ENCODE data around the gene TTC14.
A peak's percentile ranks its signal among the peaks of the same experiment; 100 is the strongest.

The TTC14 gene, protein sequence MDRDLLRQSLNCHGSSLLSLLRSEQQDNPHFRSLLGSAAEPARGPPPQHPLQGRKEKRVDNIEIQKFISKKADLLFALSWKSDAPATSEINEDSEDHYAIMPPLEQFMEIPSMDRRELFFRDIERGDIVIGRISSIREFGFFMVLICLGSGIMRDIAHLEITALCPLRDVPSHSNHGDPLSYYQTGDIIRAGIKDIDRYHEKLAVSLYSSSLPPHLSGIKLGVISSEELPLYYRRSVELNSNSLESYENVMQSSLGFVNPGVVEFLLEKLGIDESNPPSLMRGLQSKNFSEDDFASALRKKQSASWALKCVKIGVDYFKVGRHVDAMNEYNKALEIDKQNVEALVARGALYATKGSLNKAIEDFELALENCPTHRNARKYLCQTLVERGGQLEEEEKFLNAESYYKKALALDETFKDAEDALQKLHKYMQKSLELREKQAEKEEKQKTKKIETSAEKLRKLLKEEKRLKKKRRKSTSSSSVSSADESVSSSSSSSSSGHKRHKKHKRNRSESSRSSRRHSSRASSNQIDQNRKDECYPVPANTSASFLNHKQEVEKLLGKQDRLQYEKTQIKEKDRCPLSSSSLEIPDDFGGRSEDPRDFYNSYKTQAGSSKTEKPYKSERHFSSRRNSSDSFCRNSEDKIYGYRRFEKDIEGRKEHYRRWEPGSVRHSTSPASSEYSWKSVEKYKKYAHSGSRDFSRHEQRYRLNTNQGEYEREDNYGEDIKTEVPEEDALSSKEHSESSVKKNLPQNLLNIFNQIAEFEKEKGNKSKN

DNA sequence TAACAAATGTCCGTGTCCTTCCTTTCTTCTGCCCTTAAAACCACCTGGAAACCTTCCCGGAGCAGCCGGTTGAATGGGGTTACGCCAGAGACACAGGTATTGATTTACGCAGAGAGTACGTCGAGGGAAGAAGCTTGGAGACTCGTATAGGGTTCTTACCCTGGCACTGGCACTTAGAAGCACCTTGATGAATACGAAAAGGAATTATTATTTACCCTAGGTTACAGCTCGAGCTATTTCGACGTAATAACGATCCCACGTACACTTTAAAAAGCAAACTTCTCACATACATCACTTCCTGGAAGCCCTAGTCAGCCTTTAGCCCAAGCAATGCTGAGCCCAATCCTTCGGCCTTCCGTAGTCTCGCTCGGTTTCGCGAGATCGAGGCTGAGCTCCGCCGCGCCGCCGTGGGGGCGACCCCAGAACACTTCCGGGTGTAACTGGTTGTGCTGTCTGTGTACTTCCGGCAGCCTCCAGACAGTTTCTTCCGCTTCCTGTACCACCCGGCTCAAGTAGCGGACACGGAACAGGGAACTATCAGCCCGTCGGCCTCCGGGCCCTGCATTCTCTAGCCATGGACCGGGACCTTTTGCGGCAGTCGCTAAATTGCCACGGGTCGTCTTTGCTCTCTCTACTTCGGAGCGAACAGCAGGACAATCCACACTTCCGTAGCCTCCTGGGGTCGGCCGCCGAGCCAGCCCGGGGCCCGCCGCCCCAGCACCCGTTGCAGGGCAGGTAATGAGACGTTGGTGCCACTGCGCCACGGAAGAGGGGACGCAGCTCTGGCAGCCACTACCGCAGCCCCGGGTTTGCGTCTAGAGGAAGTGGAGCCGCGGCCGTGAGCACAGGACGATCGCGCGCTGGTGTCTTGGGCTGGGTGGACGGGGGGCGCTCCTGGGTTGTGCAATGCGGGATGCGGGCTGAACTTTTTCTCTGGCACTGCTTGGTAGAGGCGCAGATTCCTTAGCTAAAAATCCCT is at the start of gene TTC14:
TSS of gene TTC14 (plus strand) at position 476 of the 979 bp plus-strand sequence. CDS start at position 575, 99 bp downstream.
- TF ChIP-seq, protein P1, sequence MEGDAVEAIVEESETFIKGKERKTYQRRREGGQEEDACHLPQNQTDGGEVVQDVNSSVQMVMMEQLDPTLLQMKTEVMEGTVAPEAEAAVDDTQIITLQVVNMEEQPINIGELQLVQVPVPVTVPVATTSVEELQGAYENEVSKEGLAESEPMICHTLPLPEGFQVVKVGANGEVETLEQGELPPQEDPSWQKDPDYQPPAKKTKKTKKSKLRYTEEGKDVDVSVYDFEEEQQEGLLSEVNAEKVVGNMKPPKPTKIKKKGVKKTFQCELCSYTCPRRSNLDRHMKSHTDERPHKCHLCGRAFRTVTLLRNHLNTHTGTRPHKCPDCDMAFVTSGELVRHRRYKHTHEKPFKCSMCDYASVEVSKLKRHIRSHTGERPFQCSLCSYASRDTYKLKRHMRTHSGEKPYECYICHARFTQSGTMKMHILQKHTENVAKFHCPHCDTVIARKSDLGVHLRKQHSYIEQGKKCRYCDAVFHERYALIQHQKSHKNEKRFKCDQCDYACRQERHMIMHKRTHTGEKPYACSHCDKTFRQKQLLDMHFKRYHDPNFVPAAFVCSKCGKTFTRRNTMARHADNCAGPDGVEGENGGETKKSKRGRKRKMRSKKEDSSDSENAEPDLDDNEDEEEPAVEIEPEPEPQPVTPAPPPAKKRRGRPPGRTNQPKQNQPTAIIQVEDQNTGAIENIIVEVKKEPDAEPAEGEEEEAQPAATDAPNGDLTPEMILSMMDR (IDR thresholded peaks at IDR 0.05; ENCODE audit: extremely low read depth, missing control alignments), result peak; percentile 8
- peak; percentile 92 for DNase-seq (ENCODE audit: low spot score)

DNA sequence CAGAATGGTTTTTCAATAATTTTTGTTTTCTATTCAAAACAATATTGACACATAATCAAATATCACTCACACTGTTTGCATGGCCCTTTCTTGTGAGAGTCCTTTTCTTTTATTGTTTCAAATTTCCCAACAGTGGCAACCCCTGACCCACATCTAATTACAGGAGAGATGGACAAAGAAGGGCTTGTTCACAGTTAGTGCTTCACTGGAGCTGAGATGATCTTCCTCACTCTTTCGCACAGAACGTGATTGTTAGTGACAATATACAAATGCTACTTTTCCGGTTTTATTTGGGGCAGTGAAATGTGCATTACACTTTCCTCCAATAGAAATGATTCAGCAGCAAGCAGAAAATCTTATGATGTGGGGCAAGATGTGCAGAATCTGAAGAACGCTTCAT is 38.6 kb upstream of the TTC14 start:
- DNase-seq (ENCODE audit: low spot score), result no peak
- TF ChIP-seq, protein P1 (IDR thresholded peaks at IDR 0.05; ENCODE audit: extremely low read depth, missing control alignments), result no peak

DNA sequence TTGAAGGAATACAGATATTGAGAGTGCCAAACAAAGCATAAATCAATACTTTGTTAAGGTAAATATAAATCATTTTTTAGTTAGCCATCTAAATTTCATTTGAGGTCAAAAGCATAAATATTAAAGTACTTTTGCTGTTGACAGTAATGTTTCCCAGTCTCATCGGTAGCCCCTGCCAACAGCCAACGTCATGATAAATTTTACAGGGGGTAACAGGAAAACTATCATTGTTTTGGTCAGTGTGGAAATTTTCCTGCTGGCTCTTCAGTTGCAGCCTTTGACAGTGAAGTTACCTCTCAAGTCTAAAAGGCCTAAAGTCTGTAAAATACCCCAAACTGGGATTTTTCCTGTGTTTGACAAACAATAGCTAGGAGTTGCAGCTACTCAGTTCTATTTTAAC is 37.3 kb upstream of the TTC14 start:
- TF ChIP-seq, protein P1 (IDR thresholded peaks at IDR 0.05; ENCODE audit: extremely low read depth, missing control alignments), result no peak

DNA sequence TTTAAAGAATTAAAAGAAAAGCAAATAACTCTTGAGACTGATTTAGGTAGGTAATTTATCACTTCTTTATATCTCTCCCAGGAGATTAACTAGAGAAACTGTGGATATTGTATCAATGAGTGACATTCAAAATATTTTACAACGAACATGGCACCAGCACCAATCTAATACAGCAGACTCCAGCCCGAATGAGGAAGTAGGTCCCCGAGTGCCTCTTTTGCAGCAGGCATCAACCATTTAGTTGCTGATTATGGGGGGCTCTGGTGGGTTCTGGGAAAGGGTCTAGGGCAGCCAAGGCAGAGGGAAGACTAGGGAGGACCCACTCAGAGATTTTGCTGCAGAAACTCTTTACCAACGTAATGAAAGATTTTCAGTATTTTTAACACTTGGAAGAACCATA is 31.7 kb upstream of the TTC14 start:
- DNase-seq (ENCODE audit: low spot score), result no peak
- TF ChIP-seq, protein P1 (IDR thresholded peaks at IDR 0.05; ENCODE audit: extremely low read depth, missing control alignments), result no peak

More for the DNA sequence above, 37.3 kb upstream of the TTC14 start:
- no peak for DNase-seq (ENCODE audit: low spot score)

DNA sequence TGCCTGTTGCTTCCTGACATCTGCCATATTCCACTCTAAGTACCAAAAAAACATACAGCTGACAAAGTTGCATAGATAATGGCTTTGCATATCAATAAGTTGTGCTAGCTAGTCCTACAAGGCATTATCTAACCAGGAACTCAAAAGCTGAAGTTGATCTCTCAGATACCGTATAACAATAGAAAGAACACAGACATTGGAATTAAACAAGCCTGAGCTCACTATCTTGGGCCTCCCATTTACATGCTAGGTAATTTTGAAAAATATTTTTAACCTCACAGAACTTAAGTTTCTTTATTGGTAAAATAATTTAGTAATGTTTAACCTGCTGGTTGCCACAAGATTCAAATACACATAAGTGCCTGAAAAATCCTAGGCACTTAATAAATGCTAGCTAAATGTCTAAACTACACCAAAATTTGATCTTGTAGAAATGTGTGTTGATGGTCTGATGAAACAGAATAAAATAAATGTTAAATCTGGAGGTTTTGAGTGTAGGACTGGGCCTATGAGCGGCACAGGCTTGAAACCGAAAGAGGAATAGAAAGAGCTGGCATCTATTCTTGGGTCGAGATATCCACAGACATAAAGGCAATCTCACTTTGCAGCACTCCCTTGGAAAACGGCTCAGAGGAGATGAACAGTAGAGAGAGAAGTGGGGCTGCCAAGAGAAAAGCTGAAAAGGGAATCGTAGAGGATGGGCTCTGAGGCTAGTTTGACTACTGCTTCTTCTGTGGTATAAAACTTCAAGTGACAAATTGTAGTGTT is 29.9 kb upstream of the TTC14 start:
- no peak for DNase-seq (ENCODE audit: low spot score)
- TF ChIP-seq, protein P1 (IDR thresholded peaks at IDR 0.05; ENCODE audit: extremely low read depth, missing control alignments), result no peak

DNA sequence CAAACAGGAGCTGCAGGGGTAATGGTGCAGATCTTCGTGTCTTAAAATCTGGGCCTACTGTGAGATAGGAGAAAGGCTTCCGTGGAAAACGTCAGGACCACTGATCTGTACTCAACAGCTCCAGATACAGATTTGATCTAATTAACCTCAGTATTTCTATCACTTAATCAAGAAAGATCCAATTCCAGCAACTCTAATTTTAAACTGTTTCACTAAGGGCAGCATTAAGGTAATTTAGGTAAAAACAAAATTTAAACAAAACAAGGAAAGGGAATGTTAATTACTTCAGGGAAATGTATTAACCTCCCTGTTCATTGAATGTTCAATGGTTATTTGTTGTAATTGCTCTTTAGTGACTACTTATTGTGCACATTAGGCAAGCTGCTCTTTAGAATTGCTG is 26.4 kb upstream of the TTC14 start:
- TF ChIP-seq, protein P1 (IDR thresholded peaks at IDR 0.05; ENCODE audit: extremely low read depth, missing control alignments), result no peak
- no peak for DNase-seq (ENCODE audit: low spot score)
